GM12875 (cell line): ENCODE measurements around the gene ARHGEF6.

ENCODE experiments used
- H3K4me3 ChIP-seq: one replicate; pipeline ENCODE4 v1.5.1; 2011; ENCODE audit warnings: low read depth, low read length, control low read depth
- CTCF ChIP-seq: IDR thresholded peaks from 2 replicates; pipeline ENCODE4 v1.5.1; 2011; ENCODE audit warnings: low read depth, mild to moderate bottlenecking, control low read depth, inconsistent platforms, low read length, moderate library complexity, borderline replicate concordance; ENCODE audit not compliant: insufficient read depth

ARHGEF6 gene

GRCh38 chrX:136747003-136747986 is 33.4 kb downstream of the ARHGEF6 start:
- TF ChIP-seq CTCF = no peak

GRCh38 chrX:136745215-136746173 is 35.2 kb downstream of the ARHGEF6 start:
- TF ChIP-seq CTCF = no peak
- H3K4me3 ChIP-seq = no peak overlapping the region

More at GRCh38 chrX:136747003-136747986, 33.4 kb downstream of the ARHGEF6 start:
- H3K4me3 ChIP-seq = peak overlapping the region; percentile 10

- TF ChIP-seq CTCF = no peak
- H3K4me3 ChIP-seq = no peak overlapping the region
Observed at GRCh38 chrX:136742721-136743379, 37.9 kb downstream of the ARHGEF6 start.

- H3K4me3 ChIP-seq = no peak overlapping the region
- TF ChIP-seq CTCF = no peak
Observed at GRCh38 chrX:136738049-136738729, 42.5 kb downstream of the ARHGEF6 start.

GRCh38 chrX:136736690-136737089 is 44.0 kb downstream of the ARHGEF6 start:
- no peak overlapping the region for H3K4me3 ChIP-seq
- no peak for TF ChIP-seq CTCF

GRCh38 chrX:136735601-136736000 is 45.1 kb downstream of the ARHGEF6 start:
- H3K4me3 ChIP-seq = no peak overlapping the region
- TF ChIP-seq CTCF = no peak
